Amniotic epithelial cell (primary cell): Measurements from ENCODE around the gene GALNT7.
"Not testable (repeated sequence)": the region's sequence is repeated elsewhere in the genome, so short reads cannot be mapped to it uniquely, and the experiment has no call there.

Experiments used
- DNase-seq: peaks from one replicate; pipeline ENCODE4 v3.0.0-alpha.2; 2010; ENCODE audit warnings: low read depth

Gene GALNT7

GRCh38 chr4:173195109-173195508 lies 26.5 kb downstream of the GALNT7 start:
- no peak for DNase-seq

- DNase-seq = no peak
These were observed 30.9 kb downstream of the GALNT7 start for GRCh38 chr4:173199553-173199952.

GRCh38 chr4:173200103-173200884 lies 31.7 kb downstream of the GALNT7 start:
- DNase-seq = no peak

GRCh38 chr4:173202395-173202794 lies 33.8 kb downstream of the GALNT7 start:
- DNase-seq = no peak

GRCh38 chr4:173205656-173206055 lies 37.0 kb downstream of the GALNT7 start:
- DNase-seq = no peak

- DNase-seq = no peak
These were observed 39.8 kb downstream of the GALNT7 start for GRCh38 chr4:173208420-173208819.

- DNase-seq = no peak
These were observed 42.6 kb downstream of the GALNT7 start for GRCh38 chr4:173211222-173211621.

GRCh38 chr4:173211838-173212237 lies 43.2 kb downstream of the GALNT7 start:
- DNase-seq = peak; percentile 85

- DNase-seq = peak; percentile 19
These were observed 43.8 kb downstream of the GALNT7 start for GRCh38 chr4:173212379-173212778.

GRCh38 chr4:173213296-173213695 lies 44.7 kb downstream of the GALNT7 start:
- DNase-seq = no peak

GRCh38 chr4:173214231-173214630 lies 45.6 kb downstream of the GALNT7 start:
- peak; percentile 41 for DNase-seq

- peak; percentile 47 for DNase-seq
These were observed 46.0 kb downstream of the GALNT7 start for GRCh38 chr4:173214661-173215060.

- no peak for DNase-seq
These were observed 48.5 kb downstream of the GALNT7 start for GRCh38 chr4:173217075-173217474.

GRCh38 chr4:173217727-173218126 lies 49.1 kb downstream of the GALNT7 start:
- peak; percentile 78 for DNase-seq

- DNase-seq = peak; percentile 14
These were observed 50.0 kb downstream of the GALNT7 start for GRCh38 chr4:173218411-173219125.

- not testable (repeated sequence) for DNase-seq
These were observed 50.5 kb downstream of the GALNT7 start for GRCh38 chr4:173219126-173219437.

- no peak for DNase-seq
These were observed 55.1 kb downstream of the GALNT7 start for GRCh38 chr4:173223743-173224142.

GRCh38 chr4:173226401-173226888 lies 57.8 kb downstream of the GALNT7 start:
- no peak for DNase-seq

GRCh38 chr4:173227756-173228155 lies 59.1 kb downstream of the GALNT7 start:
- DNase-seq = no peak

- DNase-seq = no peak
These were observed 61.5 kb downstream of the GALNT7 start for GRCh38 chr4:173230062-173230461.

GRCh38 chr4:173231916-173232315 lies 63.3 kb downstream of the GALNT7 start:
- peak; percentile 12 for DNase-seq

- DNase-seq = no peak
These were observed 65.2 kb downstream of the GALNT7 start for GRCh38 chr4:173233857-173234256.

GRCh38 chr4:173235050-173235449 lies 66.4 kb downstream of the GALNT7 start:
- no peak for DNase-seq
